Gastrocnemius medialis (tissue), 4 donors: Measurements from ENCODE around the gene LRRC63. TPM values are rescaled to one million over a fixed set of nuclear protein-coding genes. Genes with fewer than 3 reads are reported as not detected.
"Not testable (repeated sequence)": the region's sequence is repeated elsewhere in the genome, so short reads cannot be mapped to it uniquely, and the experiment has no call there.

Source experiments
- ATAC-seq, 2 donors: fragments of 150-250 bp; one replicate each; pipeline ENCODE4 v1.9.1; 2016
- DNase-seq, 2 donors: peaks; one replicate each; pipeline ENCODE4 v3.0.0-alpha.2; 2019
- H3K27ac ChIP-seq, 4 donors: fragments of 200-600 bp; sonication (generic); 1 replicate in 1 of 4; 2 replicates in 3 of 4; pipeline ENCODE4 v1.5.1; 2016 to 2018; ENCODE audit warnings: mild to moderate bottlenecking in 2 of 4, moderate library complexity in 1 of 4
- H3K27me3 ChIP-seq, 3 donors: fragments of 200-600 bp; sonication (generic) in 2 of 3; 1 replicate in 1 of 3; 2 replicates in 2 of 3; pipeline versions ENCODE4 v1.5.1 to v1.6.0; 2016 to 2019; ENCODE audit warnings: mild to moderate bottlenecking in 1 of 3, moderate library complexity in 1 of 3
- H3K36me3 ChIP-seq, 2 donors: fragments of 200-600 bp; sonication (generic) in 1 of 2; one replicate each; pipeline ENCODE4 v1.5.1; 2017 to 2018
- H3K4me1 ChIP-seq, 2 donors: fragments of 200-600 bp; sonication (generic) in 1 of 2; one replicate each; pipeline ENCODE4 v1.5.1; 2016 to 2017; ENCODE audit warnings: mild to moderate bottlenecking in 2 of 2
- H3K4me3 ChIP-seq, 4 donors: fragments of 200-600 bp; sonication (generic) in 3 of 4; 1 replicate in 1 of 4; 2 replicates in 3 of 4; pipeline ENCODE4 v1.5.1; 2016 to 2019; ENCODE audit warnings: mild to moderate bottlenecking in 2 of 4
- H3K9me3 ChIP-seq, 3 donors: fragments of 200-600 bp; sonication (generic) in 2 of 3; 1 replicate in 1 of 3; 2 replicates in 2 of 3; pipeline ENCODE4 v1.5.1; 2016 to 2019
- POLR2A ChIP-seq, 2 donors: fragments of 450-650 bp; IDR thresholded peaks; one replicate each; pipeline ENCODE4 v1.6.1; 2017; ENCODE audit warnings: antibody characterized with exemption in 2 of 2, mild to moderate bottlenecking in 2 of 2, moderate library complexity in 2 of 2
- in situ Hi-C, 4 donors: fragments of 200-750 bp; cut with MboI; loops; one replicate each; pipeline versions ENCODE4 v1.15.0 to v1.8.0; 2017; ENCODE audit warnings: low sequenced_read_pairs in 4 of 4
- intact Hi-C: fragments of 100-400 bp; cut with DNase I; formaldehyde crosslinking; loops from one replicate; pipeline ENCODE4 v1.15.1; 2023; ENCODE audit warnings: low total_unique reads
- total RNA-seq, 4 donors: library from RNA; depleted of rRNA; stranded (reverse); fragments of >200 nt; gene quantifications; one replicate each; pipeline versions ENCODE4 v1.1.0 to v1.2.3, GENCODE V29; 2016
- TF ChIP-seq, protein P1 (sequence below), 5 experiments: fragments of 450-650 bp in 3 of 5; fragments of 200-600 bp in 2 of 5; sonication (generic) in 2 of 5; IDR thresholded peaks in 4 of 5; conservative IDR thresholded peaks in 1 of 5; 1 replicate in 4 of 5; 2 replicates in 1 of 5; pipeline ENCODE4 v1.5.1; 2016 to 2019; ENCODE audit warnings: antibody characterized with exemption in 5 of 5, mild to moderate bottlenecking in 3 of 5, moderate library complexity in 3 of 5

Gene LRRC63
- total RNA-seq, 4 donors from 2014 or later: not detected

DNA sequence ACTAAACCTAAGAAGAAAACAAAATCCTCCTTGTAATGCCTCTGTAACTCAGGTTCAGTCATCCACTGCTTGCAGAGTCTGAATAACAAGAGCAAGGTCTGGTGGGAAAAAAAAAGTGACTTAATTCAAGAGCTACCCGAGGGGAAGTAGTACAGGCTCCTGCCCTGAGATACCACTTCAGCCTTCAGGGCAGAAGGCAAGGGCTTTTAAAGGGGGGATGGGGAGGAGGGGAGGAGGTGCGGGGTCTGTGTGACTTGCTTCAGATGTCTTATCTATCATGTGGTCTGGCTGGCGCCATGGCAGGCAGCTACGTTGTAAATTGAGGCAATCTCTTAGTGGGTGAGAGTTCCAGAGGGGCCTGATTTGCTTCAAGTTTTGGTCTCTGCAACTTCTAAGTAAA, 66.7 kb downstream of the LRRC63 start:
- H3K4me3 ChIP-seq: no peak overlapping the region
- TF ChIP-seq POLR2A (IDR thresholded peaks at IDR 0.05): no peak
- TF ChIP-seq, protein P1, sequence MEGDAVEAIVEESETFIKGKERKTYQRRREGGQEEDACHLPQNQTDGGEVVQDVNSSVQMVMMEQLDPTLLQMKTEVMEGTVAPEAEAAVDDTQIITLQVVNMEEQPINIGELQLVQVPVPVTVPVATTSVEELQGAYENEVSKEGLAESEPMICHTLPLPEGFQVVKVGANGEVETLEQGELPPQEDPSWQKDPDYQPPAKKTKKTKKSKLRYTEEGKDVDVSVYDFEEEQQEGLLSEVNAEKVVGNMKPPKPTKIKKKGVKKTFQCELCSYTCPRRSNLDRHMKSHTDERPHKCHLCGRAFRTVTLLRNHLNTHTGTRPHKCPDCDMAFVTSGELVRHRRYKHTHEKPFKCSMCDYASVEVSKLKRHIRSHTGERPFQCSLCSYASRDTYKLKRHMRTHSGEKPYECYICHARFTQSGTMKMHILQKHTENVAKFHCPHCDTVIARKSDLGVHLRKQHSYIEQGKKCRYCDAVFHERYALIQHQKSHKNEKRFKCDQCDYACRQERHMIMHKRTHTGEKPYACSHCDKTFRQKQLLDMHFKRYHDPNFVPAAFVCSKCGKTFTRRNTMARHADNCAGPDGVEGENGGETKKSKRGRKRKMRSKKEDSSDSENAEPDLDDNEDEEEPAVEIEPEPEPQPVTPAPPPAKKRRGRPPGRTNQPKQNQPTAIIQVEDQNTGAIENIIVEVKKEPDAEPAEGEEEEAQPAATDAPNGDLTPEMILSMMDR (IDR thresholded peaks at IDR 0.05 in 4 of 5, conservative IDR thresholded peaks at IDR 0.05 in 1 of 5): no peak
- H3K9me3 ChIP-seq: no peaks in the 10 kb centered on the region
- no peaks in the 10 kb centered on the region for H3K4me1 ChIP-seq
- DNase-seq (no peak), ATAC-seq (no peak)
- no peaks in the 10 kb centered on the region for H3K27me3 ChIP-seq
- H3K36me3 ChIP-seq: no peaks in the 10 kb centered on the region
- in situ Hi-C loops: no loop called here
- no peak overlapping the region for H3K27ac ChIP-seq
- intact Hi-C loops: no loop called here

DNA sequence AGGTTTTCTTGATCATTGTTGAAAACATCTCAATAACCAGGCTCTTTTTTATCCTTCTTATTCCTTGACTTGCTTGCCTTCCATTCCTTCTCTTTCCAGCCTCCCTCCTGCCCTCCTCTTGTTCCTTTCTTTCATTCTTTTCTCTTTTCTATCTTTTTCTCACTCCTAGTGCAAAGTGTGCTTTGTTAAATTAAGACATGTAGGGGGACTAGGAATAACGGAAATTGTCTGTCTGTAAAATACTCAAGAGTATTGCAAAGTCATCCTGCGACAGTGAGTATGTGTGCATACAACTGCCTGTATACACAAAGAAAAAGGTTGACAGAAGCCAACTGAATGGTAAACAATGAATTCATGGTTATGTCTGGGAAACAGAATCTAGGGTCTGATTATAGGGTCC, 70.1 kb downstream of the LRRC63 start:
- in situ Hi-C loops: no loop called here
- TF ChIP-seq POLR2A (IDR thresholded peaks at IDR 0.05): no peak
- TF ChIP-seq, protein P1 (IDR thresholded peaks at IDR 0.05 in 4 of 5, conservative IDR thresholded peaks at IDR 0.05 in 1 of 5): no peak
- no peak overlapping the region for H3K4me3 ChIP-seq
- ATAC-seq (no peak), DNase-seq (no peak)
- intact Hi-C loops: no loop called here
- H3K4me1 ChIP-seq: no peaks in the 10 kb centered on the region
- no peaks in the 10 kb centered on the region for H3K36me3 ChIP-seq
- no peak overlapping the region for H3K27ac ChIP-seq
- no peaks in the 10 kb centered on the region for H3K9me3 ChIP-seq
- H3K27me3 ChIP-seq: no peaks in the 10 kb centered on the region

DNA sequence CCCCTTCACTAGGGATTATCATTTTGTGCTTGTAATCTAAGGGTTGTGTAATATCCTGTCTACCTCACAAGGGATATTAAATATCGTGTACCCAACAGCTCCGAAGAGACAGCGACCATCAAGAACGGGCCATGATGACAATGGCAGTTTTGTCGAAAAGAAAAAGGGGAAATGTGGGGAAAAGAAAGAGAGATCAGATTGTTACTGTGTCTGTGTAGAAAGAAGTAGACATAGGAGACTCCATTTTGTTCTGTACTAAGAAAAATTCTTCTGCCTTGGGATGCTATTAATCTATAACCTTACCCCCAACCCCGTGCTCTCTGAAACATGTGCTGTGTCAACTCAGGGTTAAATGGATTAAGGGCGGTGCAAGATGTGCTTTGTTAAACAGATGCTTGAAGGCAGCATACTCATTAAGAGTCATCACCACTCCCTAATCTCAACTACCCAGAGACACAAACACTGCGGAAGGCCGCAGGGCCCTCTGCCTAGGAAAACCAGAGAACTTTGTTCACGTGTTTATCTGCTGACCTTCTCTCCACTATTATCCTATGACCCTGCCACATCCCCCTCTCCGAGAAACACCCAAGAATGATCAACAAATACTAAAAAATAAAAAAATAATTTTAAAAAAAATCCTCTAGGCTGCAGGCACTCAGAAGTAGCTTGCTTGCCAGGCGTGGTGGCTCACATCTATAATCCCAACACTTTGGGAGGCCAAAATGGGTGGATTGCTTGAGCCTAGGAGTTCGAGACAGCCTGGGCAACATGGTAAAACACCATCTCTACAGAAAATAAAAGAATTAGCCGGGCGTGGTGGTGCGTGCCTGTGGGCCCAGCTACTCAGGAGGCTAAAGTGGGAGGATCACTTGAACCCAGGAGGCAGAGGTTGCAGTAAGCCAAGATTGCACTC, 72.4 kb downstream of the LRRC63 start:
- H3K4me3 ChIP-seq, H3K9me3 ChIP-seq, in situ Hi-C loops, ATAC-seq, DNase-seq, intact Hi-C loops, H3K27ac ChIP-seq, H3K27me3 ChIP-seq, H3K4me1 ChIP-seq, H3K36me3 ChIP-seq: not testable (repeated sequence)

DNA sequence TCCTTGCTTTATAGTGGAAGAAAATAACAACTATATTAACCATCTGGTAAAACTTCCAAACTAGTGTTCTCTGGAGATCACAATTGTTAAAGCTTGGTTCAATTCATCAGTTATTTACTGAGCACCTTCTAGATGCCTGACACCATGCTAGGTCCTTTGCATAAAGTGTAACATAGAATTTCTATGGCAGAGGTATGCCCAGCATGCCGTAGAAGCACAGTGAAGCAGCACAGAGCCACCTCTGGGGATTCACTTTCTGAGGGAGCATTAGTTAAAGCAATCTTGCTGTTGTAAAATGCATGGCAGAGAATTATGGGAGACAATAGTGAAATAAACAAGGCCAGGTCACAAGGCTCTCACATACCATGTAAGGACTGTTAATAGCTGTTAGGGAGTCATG, 75.2 kb downstream of the LRRC63 start:
- no peaks in the 10 kb centered on the region for H3K9me3 ChIP-seq
- no peak for ATAC-seq
- intact Hi-C loops (no loop called here), in situ Hi-C loops (no loop called here)
- no peaks in the 10 kb centered on the region for H3K4me1 ChIP-seq
- no peaks in the 10 kb centered on the region for H3K36me3 ChIP-seq
- no peak overlapping the region for H3K4me3 ChIP-seq
- no peaks in the 10 kb centered on the region for H3K27me3 ChIP-seq
- DNase-seq: no peak
- no peak for TF ChIP-seq POLR2A (IDR thresholded peaks at IDR 0.05)
- TF ChIP-seq, protein P1 (IDR thresholded peaks at IDR 0.05 in 4 of 5, conservative IDR thresholded peaks at IDR 0.05 in 1 of 5): no peak
- H3K27ac ChIP-seq: no peak overlapping the region

DNA sequence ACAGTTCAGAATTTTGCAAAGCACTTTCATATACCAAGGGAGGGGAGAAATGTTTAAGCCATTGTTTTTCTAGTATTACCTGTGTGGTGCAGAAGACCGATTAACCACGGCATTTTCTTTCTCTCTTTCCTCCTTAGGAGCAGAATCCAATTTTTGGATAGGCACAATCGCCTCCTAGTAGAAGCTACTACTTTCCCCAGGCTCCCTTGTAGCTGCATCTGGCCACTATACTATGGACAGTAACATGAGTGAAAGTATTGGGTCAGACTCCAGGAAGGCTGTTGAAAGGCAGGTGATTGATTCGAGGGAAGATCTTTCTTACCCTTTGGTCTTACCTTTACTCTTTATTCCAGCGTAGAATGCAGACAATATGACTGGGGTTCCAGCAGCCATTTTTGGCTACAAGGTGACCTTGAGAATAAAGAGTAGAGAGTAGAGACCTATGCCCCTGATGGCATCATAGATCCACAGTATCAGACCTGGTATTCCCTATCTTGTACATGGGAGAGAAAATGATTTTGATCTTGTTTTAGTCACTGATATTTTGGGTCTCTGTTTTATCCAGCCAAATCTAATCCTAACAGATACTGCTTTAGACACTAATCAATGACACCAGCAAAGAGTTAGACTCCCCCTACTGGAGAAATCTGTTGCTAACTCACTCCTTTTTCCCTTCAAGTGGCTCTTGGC, 77.0 kb downstream of the LRRC63 start:
- Histone ChIP-seq H3K4me3 (no peak overlapping the region), H3K4me1 (no peaks in the 10 kb centered on the region), H3K36me3 (no peaks in the 10 kb centered on the region), H3K9me3 (no peaks in the 10 kb centered on the region), H3K27ac (no peak overlapping the region), H3K27me3 (no peaks in the 10 kb centered on the region)
- ATAC-seq (no peak), DNase-seq (no peak)
- TF ChIP-seq POLR2A (IDR thresholded peaks at IDR 0.05): no peak
- TF ChIP-seq, protein P1 (IDR thresholded peaks at IDR 0.05 in 4 of 5, conservative IDR thresholded peaks at IDR 0.05 in 1 of 5): peak in 1 of 5 experiments; percentile 31
- intact Hi-C loops: no loop called here
- in situ Hi-C loops: no loop called here
